Measurements from ENCODE around the gene TMEM17. TPM values are rescaled to one million over a fixed set of nuclear protein-coding genes. Genes with fewer than 3 reads are reported as not detected.
"Not testable (repeated sequence)": the region's sequence is repeated elsewhere in the genome, so short reads cannot be mapped to it uniquely, and the experiment has no call there.

The TMEM17 gene
- total RNA-seq, 1 experiment from 2014 or later: 3.3 TPM

GRCh38 chr2:62524293-62524941, 18.4 kb upstream of the TMEM17 start:
- no TSS peak for BruUV-seq (replicated peaks)
- Mint-ChIP-seq H3K27ac (ENCODE audit: unreplicated experiment) (no peak overlapping the region), H3K36me3 (ENCODE audit: insufficient read depth, unreplicated experiment) (no peaks in the 10 kb centered on the region), H3K4me3 (ENCODE audit: low read depth, unreplicated experiment) (no peak overlapping the region), H3K9me3 (ENCODE audit: low read depth, unreplicated experiment) (peaks cover 3% of the 10 kb centered on the region), H3K4me1 (ENCODE audit: low read depth, unreplicated experiment) (peaks cover 25% of the 10 kb centered on the region), H3K27me3 (ENCODE audit: unreplicated experiment) (no peaks in the 10 kb centered on the region)
- intact Hi-C loops (cut with micrococcal nuclease; ENCODE audit: unreplicated experiment): no loop called here
- DNase-seq: no peak
- CTCF ChIA-PET: no interaction called here
- TF ChIP-seq CTCF (IDR thresholded peaks at IDR 0.05; ENCODE audit: unreplicated experiment): no peak

DNA sequence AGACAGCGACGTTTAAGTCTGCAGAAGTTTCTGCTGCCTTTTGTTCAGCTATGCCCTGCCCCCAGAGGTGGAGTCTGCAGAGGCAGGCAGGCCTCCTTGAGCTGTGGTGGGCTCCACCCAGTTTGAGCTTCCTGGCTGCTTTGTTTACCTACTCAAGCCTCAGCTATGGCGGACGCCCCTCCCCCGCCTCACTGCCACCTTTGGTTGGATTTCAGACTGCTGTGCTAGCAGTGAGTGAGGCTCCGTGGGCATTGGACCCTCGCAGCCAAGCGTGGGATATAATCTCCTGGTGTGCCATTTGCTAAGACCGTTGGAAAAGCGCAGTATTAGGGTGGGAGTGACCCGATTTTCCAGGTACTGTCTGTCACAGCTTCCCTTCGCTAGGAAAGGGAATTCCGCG, 15.1 kb upstream of the TMEM17 start:
- H3K27me3 Mint-ChIP-seq (ENCODE audit: unreplicated experiment); BruUV-seq (replicated peaks); H3K9me3 Mint-ChIP-seq (ENCODE audit: low read depth, unreplicated experiment); CTCF ChIA-PET; H3K27ac Mint-ChIP-seq (ENCODE audit: unreplicated experiment); H3K4me1 Mint-ChIP-seq (ENCODE audit: low read depth, unreplicated experiment); H3K36me3 Mint-ChIP-seq (ENCODE audit: insufficient read depth, unreplicated experiment); H3K4me3 Mint-ChIP-seq (ENCODE audit: low read depth, unreplicated experiment); DNase-seq; intact Hi-C loops (cut with micrococcal nuclease; ENCODE audit: unreplicated experiment): not testable (repeated sequence)

GRCh38 chr2:62512384-62512783, 6.4 kb upstream of the TMEM17 start:
- DNase-seq: no peak
- no peak for TF ChIP-seq CTCF (IDR thresholded peaks at IDR 0.05; ENCODE audit: unreplicated experiment)
- CTCF ChIA-PET: no interaction called here
- Mint-ChIP-seq H3K27ac (ENCODE audit: unreplicated experiment) (no peak overlapping the region), H3K4me1 (ENCODE audit: low read depth, unreplicated experiment) (peaks cover under 1% of the 10 kb centered on the region), H3K27me3 (ENCODE audit: unreplicated experiment) (no peaks in the 10 kb centered on the region), H3K4me3 (ENCODE audit: low read depth, unreplicated experiment) (no peak overlapping the region), H3K36me3 (ENCODE audit: insufficient read depth, unreplicated experiment) (no peaks in the 10 kb centered on the region), H3K9me3 (ENCODE audit: low read depth, unreplicated experiment) (no peaks in the 10 kb centered on the region)
- intact Hi-C loops (cut with micrococcal nuclease; ENCODE audit: unreplicated experiment): no loop called here
- BruUV-seq (replicated peaks): no TSS peak

GRCh38 chr2:62511636-62512035, 5.6 kb upstream of the TMEM17 start:
- no peak for DNase-seq
- no peaks in the 10 kb centered on the region for H3K9me3 Mint-ChIP-seq (ENCODE audit: low read depth, unreplicated experiment)
- H3K36me3 Mint-ChIP-seq (ENCODE audit: insufficient read depth, unreplicated experiment): no peaks in the 10 kb centered on the region
- no peak overlapping the region for H3K4me3 Mint-ChIP-seq (ENCODE audit: low read depth, unreplicated experiment)
- intact Hi-C loops (cut with micrococcal nuclease; ENCODE audit: unreplicated experiment): no loop called here
- no peak overlapping the region for H3K27ac Mint-ChIP-seq (ENCODE audit: unreplicated experiment)
- CTCF ChIA-PET: no interaction called here
- no peak for TF ChIP-seq CTCF (IDR thresholded peaks at IDR 0.05; ENCODE audit: unreplicated experiment)
- no TSS peak for BruUV-seq (replicated peaks)
- peaks cover 8% of the 10 kb centered on the region for H3K4me1 Mint-ChIP-seq (ENCODE audit: low read depth, unreplicated experiment)
- no peaks in the 10 kb centered on the region for H3K27me3 Mint-ChIP-seq (ENCODE audit: unreplicated experiment)

DNA sequence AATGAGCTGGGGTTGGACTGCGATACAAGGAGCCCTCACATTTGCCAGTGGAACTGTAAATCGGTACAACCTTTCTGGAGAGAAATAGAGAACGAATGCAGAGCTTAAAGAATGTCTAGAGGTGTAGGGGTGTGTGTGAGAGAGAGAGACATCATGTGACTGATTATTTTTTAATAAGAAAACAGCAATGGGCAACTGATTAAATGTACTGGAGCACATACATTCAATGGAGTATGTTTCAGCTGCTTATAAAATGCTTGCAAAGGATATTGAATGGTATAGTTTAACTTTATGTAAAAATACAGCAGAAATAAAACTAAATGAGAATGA, 391 bp upstream of the TMEM17 start:
- H3K4me1 Mint-ChIP-seq (ENCODE audit: low read depth, unreplicated experiment): peaks cover 18% of the 10 kb centered on the region
- H3K9me3 Mint-ChIP-seq (ENCODE audit: low read depth, unreplicated experiment): no peaks in the 10 kb centered on the region
- no TSS peak for BruUV-seq (replicated peaks)
- peak overlapping the region; percentile 73 for H3K27ac Mint-ChIP-seq (ENCODE audit: unreplicated experiment)
- peaks cover 17% of the 10 kb centered on the region for H3K36me3 Mint-ChIP-seq (ENCODE audit: insufficient read depth, unreplicated experiment)
- intact Hi-C loops (cut with micrococcal nuclease; ENCODE audit: unreplicated experiment): loop anchor here (5.0 kb wide), 1 partner anchor 71 kb away; no protein-coding TSS in a partner anchor
- no peak for TF ChIP-seq CTCF (IDR thresholded peaks at IDR 0.05; ENCODE audit: unreplicated experiment)
- CTCF ChIA-PET: interaction anchor here (0.7 to 1.7 kb wide), 5 partner anchors 13 to 254 kb away, joined by 3 to 10 read pairs (median 8); no protein-coding TSS in a partner anchor
- no peaks in the 10 kb centered on the region for H3K27me3 Mint-ChIP-seq (ENCODE audit: unreplicated experiment)
- H3K4me3 Mint-ChIP-seq (ENCODE audit: low read depth, unreplicated experiment): peak overlapping the region; percentile 72
- no peak for DNase-seq

Data from Calu3 (cell line).